ENCODE measurements around the gene COL8A2.

The COL8A2 gene

DNA sequence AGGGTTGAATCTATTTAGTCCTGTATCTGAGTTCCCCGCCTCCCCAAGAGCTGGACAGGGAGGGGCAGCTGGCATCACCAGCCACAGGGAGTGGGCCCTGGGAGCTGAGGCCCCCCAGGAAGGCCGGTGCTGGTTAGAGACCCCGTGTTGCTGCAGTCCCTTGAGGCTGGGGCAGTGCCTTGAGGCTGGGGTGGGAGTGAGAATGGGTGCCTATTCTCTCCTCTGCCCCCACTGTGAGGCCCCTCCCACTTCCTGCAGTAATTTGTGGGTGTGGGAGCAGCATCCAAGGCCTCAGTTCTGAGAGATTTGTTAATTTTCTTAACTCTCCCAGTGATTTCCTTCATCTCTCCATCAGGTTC lies 26.8 kb upstream of the COL8A2 start:
- no peak overlapping the region for H4K12ac ChIP-seq (ENCODE audit: low read depth, low read length)
- no peak overlapping the region for H2AK5ac ChIP-seq (ENCODE audit: low read length)
- H2AFZ ChIP-seq (ENCODE audit: insufficient read depth, low read length, poor library complexity): no peak overlapping the region
- peak overlapping the region; percentile 1 for H2BK12ac ChIP-seq (ENCODE audit: low read length)
- no peak overlapping the region for H3K4ac ChIP-seq (ENCODE audit: low read depth, low read length)
- H3K9me3 ChIP-seq (ENCODE audit: insufficient read depth, low read depth, low read length): no peaks in the 10 kb centered on the region
- no peaks in the 10 kb centered on the region for H3K27me3 ChIP-seq (ENCODE audit: insufficient read depth, low read length)
- DNase-seq: no peak
- H3K18ac ChIP-seq (ENCODE audit: low read length): no peak overlapping the region
- peak overlapping the region; percentile 1 for H2BK120ac ChIP-seq (ENCODE audit: insufficient read depth, low read length, poor library complexity)
- no peak overlapping the region for H4K8ac ChIP-seq (ENCODE audit: low read depth, low read length)
- H3K79me2 ChIP-seq (ENCODE audit: control insufficient read depth, insufficient read depth, low read length, poor library complexity): peaks cover 19% of the 10 kb centered on the region
- no peak overlapping the region for H2BK5ac ChIP-seq (ENCODE audit: low read depth, low read length, poor library complexity)
- H3K4me1 ChIP-seq (ENCODE audit: control insufficient read depth in 1 of 2, insufficient read depth in 2 of 2, low read length in 2 of 2): peaks cover 27 to 30% of the 10 kb centered on the region in 2 experiments
- peak overlapping the region; percentile 13 for H4K91ac ChIP-seq (ENCODE audit: low read depth, low read length)
- no peak overlapping the region for H3K4me3 ChIP-seq (ENCODE audit: low read depth, low read length)
- no peak overlapping the region for H3K9ac ChIP-seq (ENCODE audit: low read length)
- H3K4me2 ChIP-seq (ENCODE audit: low read length): no peak overlapping the region
- no peak overlapping the region for H3K23ac ChIP-seq (ENCODE audit: low read length)
- no peaks in the 10 kb centered on the region for H3K36me3 ChIP-seq (ENCODE audit: control insufficient read depth in 1 of 2, insufficient read depth in 2 of 2, low read length in 2 of 2)
- no peak overlapping the region for H3K27ac ChIP-seq (ENCODE audit: low read depth, low read length)
- no CpG with 5 or more reads among the region's 3 CpGs for WGBS (ENCODE audit: extremely low coverage, insufficient coverage, insufficient read length)
- peaks cover 37% of the 10 kb centered on the region for H3K79me1 ChIP-seq (ENCODE audit: low read length)
- H3K14ac ChIP-seq (ENCODE audit: low read length): no peak overlapping the region

DNA sequence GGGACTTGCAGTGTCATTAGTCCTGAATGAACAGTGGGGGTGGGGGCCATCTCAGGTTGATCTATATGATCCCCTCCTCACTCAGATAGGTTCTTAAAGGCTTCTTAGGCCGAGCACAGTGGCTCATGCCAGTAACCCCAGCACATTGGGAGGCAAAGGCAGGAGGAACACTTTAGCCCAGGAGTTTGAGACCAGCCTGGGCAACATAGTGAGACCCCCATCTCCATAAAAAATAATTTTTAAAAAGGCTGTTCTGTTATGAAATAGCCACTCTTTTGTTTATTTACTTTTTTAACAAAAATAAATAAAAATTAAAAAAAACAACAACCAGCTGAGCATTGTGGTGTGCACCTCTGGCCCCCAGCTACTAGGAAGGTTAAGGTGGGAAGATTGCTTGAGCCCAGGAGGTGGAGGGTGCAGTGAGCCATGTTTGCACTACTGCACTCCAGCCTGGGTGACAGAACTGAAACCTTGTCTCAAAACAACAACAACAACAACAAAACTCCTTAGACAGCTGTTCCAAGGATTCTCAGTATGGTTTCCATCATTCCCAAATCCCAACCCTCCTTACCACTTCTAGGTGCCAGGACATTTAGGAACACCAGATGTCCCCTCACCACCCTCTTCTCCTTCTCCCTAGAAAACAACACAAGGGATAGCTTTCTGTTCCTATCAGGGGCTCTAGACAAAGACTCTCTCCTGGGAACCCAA lies 26.3 kb upstream of the COL8A2 start:
- no peaks in the 10 kb centered on the region for H3K9me3 ChIP-seq (ENCODE audit: insufficient read depth, low read depth, low read length)
- no CpG with 5 or more reads among the region's 1 CpG for WGBS (ENCODE audit: extremely low coverage, insufficient coverage, insufficient read length)
- no peak overlapping the region for H3K14ac ChIP-seq (ENCODE audit: low read length)
- peak overlapping the region; percentile 36 for H3K27ac ChIP-seq (ENCODE audit: low read depth, low read length)
- H3K79me2 ChIP-seq (ENCODE audit: control insufficient read depth, insufficient read depth, low read length, poor library complexity): peaks cover 14% of the 10 kb centered on the region
- no peak overlapping the region for H3K18ac ChIP-seq (ENCODE audit: low read length)
- peaks cover 31% of the 10 kb centered on the region for H3K79me1 ChIP-seq (ENCODE audit: low read length)
- peak overlapping the region; percentile 3 for H3K4me2 ChIP-seq (ENCODE audit: low read length)
- peak overlapping the region; percentile 55 for H2BK12ac ChIP-seq (ENCODE audit: low read length)
- no peaks in the 10 kb centered on the region for H3K27me3 ChIP-seq (ENCODE audit: insufficient read depth, low read length)
- H4K12ac ChIP-seq (ENCODE audit: low read depth, low read length): no peak overlapping the region
- H4K8ac ChIP-seq (ENCODE audit: low read depth, low read length): peak overlapping the region; percentile 49
- DNase-seq: no peak
- H2AK5ac ChIP-seq (ENCODE audit: low read length): no peak overlapping the region
- H4K91ac ChIP-seq (ENCODE audit: low read depth, low read length): peak overlapping the region; percentile 50
- peak overlapping the region; percentile 38 for H2BK5ac ChIP-seq (ENCODE audit: low read depth, low read length, poor library complexity)
- no peak overlapping the region for H3K4me3 ChIP-seq (ENCODE audit: low read depth, low read length)
- H3K36me3 ChIP-seq (ENCODE audit: control insufficient read depth in 1 of 2, insufficient read depth in 2 of 2, low read length in 2 of 2): no peaks in the 10 kb centered on the region
- no peak overlapping the region for H3K23ac ChIP-seq (ENCODE audit: low read length)
- no peak overlapping the region for H3K9ac ChIP-seq (ENCODE audit: low read length)
- no peak overlapping the region for H3K4ac ChIP-seq (ENCODE audit: low read depth, low read length)
- H2BK120ac ChIP-seq (ENCODE audit: insufficient read depth, low read length, poor library complexity): no peak overlapping the region
- H3K4me1 ChIP-seq (ENCODE audit: control insufficient read depth in 1 of 2, insufficient read depth in 2 of 2, low read length in 2 of 2): peaks cover 27 to 30% of the 10 kb centered on the region in 2 experiments
- no peak overlapping the region for H2AFZ ChIP-seq (ENCODE audit: insufficient read depth, low read length, poor library complexity)

DNA sequence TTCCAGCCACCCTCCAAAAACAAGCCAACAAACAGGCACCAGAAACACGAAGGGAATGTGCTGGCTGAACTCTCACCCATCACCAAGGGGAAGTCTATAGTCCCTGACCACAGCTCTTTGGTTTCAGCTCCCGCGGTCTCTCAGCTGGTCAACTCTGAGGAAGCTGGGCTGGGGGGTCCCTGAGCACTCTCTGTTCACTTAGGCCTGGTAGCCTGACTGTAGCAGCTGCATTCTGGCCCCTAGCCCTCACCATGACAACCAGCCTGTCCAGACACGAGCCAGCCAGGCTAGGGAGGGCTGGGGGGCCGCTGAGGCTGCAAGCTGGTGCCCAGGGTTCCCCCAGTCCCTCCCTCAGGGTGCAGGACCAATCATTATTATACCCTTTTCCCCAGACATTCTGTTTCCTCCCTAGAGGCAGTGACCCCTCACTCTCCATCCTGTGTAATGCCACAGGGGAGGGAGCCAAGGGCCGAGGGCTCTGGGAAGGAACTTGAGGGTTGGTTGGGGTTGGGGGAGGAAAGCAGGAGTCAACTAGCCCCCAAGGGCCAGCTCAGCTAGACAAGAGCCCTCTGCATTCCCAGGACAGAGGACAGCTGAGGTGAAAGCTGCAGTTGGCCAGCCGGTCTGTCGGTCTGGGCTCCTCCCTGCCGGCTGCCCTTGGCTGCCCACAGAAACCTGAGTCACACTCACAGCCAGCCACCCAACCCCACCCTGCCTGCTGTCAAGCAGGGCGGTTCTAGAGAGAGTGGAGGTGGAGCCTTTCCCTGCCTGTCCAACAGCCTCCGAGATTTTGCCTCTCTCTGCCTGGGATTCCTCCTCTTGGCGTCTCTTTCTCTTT lies 25.5 kb upstream of the COL8A2 start:
- Histone ChIP-seq H3K27me3 (ENCODE audit: insufficient read depth, low read length) (no peaks in the 10 kb centered on the region), H4K8ac (ENCODE audit: low read depth, low read length) (peak overlapping the region; percentile 83), H3K14ac (ENCODE audit: low read length) (peak overlapping the region; percentile 80), H4K12ac (ENCODE audit: low read depth, low read length) (peak overlapping the region; percentile 64), H3K9ac (ENCODE audit: low read length) (peak overlapping the region; percentile 14), H2AFZ (ENCODE audit: insufficient read depth, low read length, poor library complexity) (peak overlapping the region; percentile 47), H2BK5ac (ENCODE audit: low read depth, low read length, poor library complexity) (peak overlapping the region; percentile 94), H3K4me3 (ENCODE audit: low read depth, low read length) (no peak overlapping the region), H3K23ac (ENCODE audit: low read length) (no peak overlapping the region), H3K4me2 (ENCODE audit: low read length) (peak overlapping the region; percentile 55), H3K36me3 (ENCODE audit: control insufficient read depth in 1 of 2, insufficient read depth in 2 of 2, low read length in 2 of 2) (no peaks in the 10 kb centered on the region), H3K9me3 (ENCODE audit: insufficient read depth, low read depth, low read length) (no peaks in the 10 kb centered on the region), H3K4ac (ENCODE audit: low read depth, low read length) (peak overlapping the region; percentile 66), H3K4me1 (ENCODE audit: control insufficient read depth in 1 of 2, insufficient read depth in 2 of 2, low read length in 2 of 2) (peaks cover 27 to 29% of the 10 kb centered on the region in 2 experiments), H3K79me1 (ENCODE audit: low read length) (peaks cover 25% of the 10 kb centered on the region), H3K18ac (ENCODE audit: low read length) (peak overlapping the region; percentile 35), H2BK120ac (ENCODE audit: insufficient read depth, low read length, poor library complexity) (peak overlapping the region; percentile 71), H3K79me2 (ENCODE audit: control insufficient read depth, insufficient read depth, low read length, poor library complexity) (peaks cover 10% of the 10 kb centered on the region), H2BK12ac (ENCODE audit: low read length) (peak overlapping the region; percentile 31), H2AK5ac (ENCODE audit: low read length) (peak overlapping the region; percentile 73), H4K91ac (ENCODE audit: low read depth, low read length) (peak overlapping the region; percentile 94), H3K27ac (ENCODE audit: low read depth, low read length) (peak overlapping the region; percentile 95)
- no CpG with 5 or more reads among the region's 12 CpGs for WGBS (ENCODE audit: extremely low coverage, insufficient coverage, insufficient read length)
- DNase-seq: peak; percentile 97 to 98

DNA sequence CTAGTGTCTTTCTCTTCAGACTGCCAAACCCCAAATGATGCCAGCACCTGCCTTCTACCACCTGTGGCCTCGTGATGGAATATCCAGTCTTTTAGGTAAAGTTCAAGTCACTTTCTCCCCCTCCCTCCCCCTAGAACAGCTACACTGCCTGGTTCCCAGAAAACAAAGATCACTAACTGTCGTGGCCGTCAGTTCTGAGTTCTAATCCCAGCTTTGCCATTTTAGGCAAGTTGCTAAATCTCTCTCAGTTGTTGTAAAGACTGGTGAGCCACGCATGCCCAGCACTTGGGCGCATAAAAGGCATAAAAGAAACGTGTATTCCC lies 24.9 kb upstream of the COL8A2 start:
- H4K12ac ChIP-seq (ENCODE audit: low read depth, low read length): peak overlapping the region; percentile 22
- H3K36me3 ChIP-seq (ENCODE audit: control insufficient read depth in 1 of 2, insufficient read depth in 2 of 2, low read length in 2 of 2): peaks cover 0 to 2% of the 10 kb centered on the region in 2 experiments
- H3K14ac ChIP-seq (ENCODE audit: low read length): peak overlapping the region; percentile 80
- peak overlapping the region; percentile 31 for H2BK12ac ChIP-seq (ENCODE audit: low read length)
- no peak overlapping the region for H3K23ac ChIP-seq (ENCODE audit: low read length)
- H3K79me1 ChIP-seq (ENCODE audit: low read length): peaks cover 20% of the 10 kb centered on the region
- H3K9ac ChIP-seq (ENCODE audit: low read length): no peak overlapping the region
- H3K9me3 ChIP-seq (ENCODE audit: insufficient read depth, low read depth, low read length): no peaks in the 10 kb centered on the region
- H4K8ac ChIP-seq (ENCODE audit: low read depth, low read length): peak overlapping the region; percentile 83
- peak overlapping the region; percentile 30 for H3K18ac ChIP-seq (ENCODE audit: low read length)
- H2BK120ac ChIP-seq (ENCODE audit: insufficient read depth, low read length, poor library complexity): peak overlapping the region; percentile 71
- H2BK5ac ChIP-seq (ENCODE audit: low read depth, low read length, poor library complexity): peak overlapping the region; percentile 94
- H3K27me3 ChIP-seq (ENCODE audit: insufficient read depth, low read length): no peaks in the 10 kb centered on the region
- peak overlapping the region; percentile 95 for H3K27ac ChIP-seq (ENCODE audit: low read depth, low read length)
- H3K4me3 ChIP-seq (ENCODE audit: low read depth, low read length): no peak overlapping the region
- peak overlapping the region; percentile 30 for H3K4ac ChIP-seq (ENCODE audit: low read depth, low read length)
- peaks cover 8% of the 10 kb centered on the region for H3K79me2 ChIP-seq (ENCODE audit: control insufficient read depth, insufficient read depth, low read length, poor library complexity)
- peak overlapping the region; percentile 11 for H2AFZ ChIP-seq (ENCODE audit: insufficient read depth, low read length, poor library complexity)
- DNase-seq: no peak
- H2AK5ac ChIP-seq (ENCODE audit: low read length): peak overlapping the region; percentile 75
- WGBS (ENCODE audit: extremely low coverage, insufficient coverage, insufficient read length): no CpG with 5 or more reads among the region's 6 CpGs
- peaks cover 22 to 24% of the 10 kb centered on the region in 2 experiments for H3K4me1 ChIP-seq (ENCODE audit: control insufficient read depth in 1 of 2, insufficient read depth in 2 of 2, low read length in 2 of 2)
- H3K4me2 ChIP-seq (ENCODE audit: low read length): peak overlapping the region; percentile 55
- peak overlapping the region; percentile 94 for H4K91ac ChIP-seq (ENCODE audit: low read depth, low read length)
